Ishikawa (cell line): Measurements from ENCODE around the gene NOD1.

Source experiments
- CEBPB ChIP-seq: IDR thresholded peaks from 2 replicates; pipeline ENCODE4 v1.6.1; 2012
- CREB1 ChIP-seq: IDR thresholded peaks from 2 replicates; pipeline ENCODE4 v1.6.1; 2012; ENCODE audit warnings: low read depth
- EGR1 ChIP-seq: IDR thresholded peaks from 2 replicates; pipeline ENCODE4 v1.6.1; 2012
- EP300 ChIP-seq: IDR thresholded peaks from 2 replicates; pipeline ENCODE4 v1.6.1; 2012; ENCODE audit warnings: borderline replicate concordance
- FOXM1 ChIP-seq: IDR thresholded peaks from 2 replicates; pipeline ENCODE4 v1.6.1; 2012; ENCODE audit warnings: low read depth, borderline replicate concordance
- MAX ChIP-seq: IDR thresholded peaks from 2 replicates; pipeline ENCODE4 v1.6.1; 2012
- NFIC ChIP-seq: IDR thresholded peaks from 2 replicates; pipeline ENCODE4 v1.6.1; 2012
- RAD21 ChIP-seq: IDR thresholded peaks from 2 replicates; pipeline ENCODE4 v1.6.1; 2012; ENCODE audit warnings: low read depth
- REST ChIP-seq: IDR thresholded peaks from 2 replicates; pipeline ENCODE4 v1.6.1; 2012; ENCODE audit warnings: low read depth, mild to moderate bottlenecking
- TAF1 ChIP-seq: IDR thresholded peaks from 2 replicates; pipeline ENCODE4 v1.6.1; 2012; ENCODE audit warnings: low read depth, mild to moderate bottlenecking
- TCF12 ChIP-seq: IDR thresholded peaks from 2 replicates; pipeline ENCODE4 v1.6.1; 2012; ENCODE audit warnings: low read depth
- TEAD4 ChIP-seq: IDR thresholded peaks from 2 replicates; pipeline ENCODE4 v1.6.1; 2012
- USF1 ChIP-seq: IDR thresholded peaks from 2 replicates; pipeline ENCODE4 v1.6.1; 2012
- YY1 ChIP-seq: IDR thresholded peaks from 2 replicates; pipeline ENCODE4 v1.6.1; 2012; ENCODE audit warnings: low read depth
- ZBTB7A ChIP-seq: IDR thresholded peaks from 2 replicates; pipeline ENCODE4 v1.6.1; 2012; ENCODE audit warnings: low read depth

Gene NOD1

GRCh38 chr7:30430276-30430675 is 48.3 kb downstream of the NOD1 start:
- TF ChIP-seq TEAD4 (no peak), NFIC (no peak), YY1 (no peak), USF1 (no peak), CEBPB (no peak), TAF1 (no peak)

- TF ChIP-seq CREB1 = no peak
Measured at GRCh38 chr7:30429156-30429530, 49.4 kb downstream of the NOD1 start.

- TF ChIP-seq TEAD4 (no peak), USF1 (no peak), EGR1 (no peak), NFIC (no peak), YY1 (no peak), RAD21 (no peak), MAX (no peak), FOXM1 (no peak), REST (no peak), TCF12 (no peak), TAF1 (no peak), CREB1 (no peak), ZBTB7A (no peak), CEBPB (no peak), EP300 (no peak)
Measured at GRCh38 chr7:30428246-30429155, 50.1 kb downstream of the NOD1 start.

GRCh38 chr7:30427296-30428070 is 51.1 kb downstream of the NOD1 start:
- TF ChIP-seq NFIC = no peak
- no peak for TF ChIP-seq TCF12
- no peak for TF ChIP-seq CREB1
- TF ChIP-seq FOXM1 = no peak
- TF ChIP-seq TEAD4 = no peak
- TF ChIP-seq ZBTB7A = no peak
- no peak for TF ChIP-seq MAX
- TF ChIP-seq EGR1 = no peak
- no peak for TF ChIP-seq YY1
- TF ChIP-seq EP300 = no peak
- no peak for TF ChIP-seq TAF1
- no peak for TF ChIP-seq CEBPB
- no peak for TF ChIP-seq REST
- TF ChIP-seq RAD21 = no peak
- TF ChIP-seq USF1 = no peak

- no peak for TF ChIP-seq REST
- no peak for TF ChIP-seq CEBPB
- no peak for TF ChIP-seq FOXM1
- TF ChIP-seq TAF1 = no peak
- TF ChIP-seq USF1 = no peak
- TF ChIP-seq RAD21 = no peak
- TF ChIP-seq YY1 = no peak
- TF ChIP-seq EGR1 = no peak
- TF ChIP-seq CREB1 = no peak
- no peak for TF ChIP-seq NFIC
- TF ChIP-seq ZBTB7A = no peak
- no peak for TF ChIP-seq EP300
- no peak for TF ChIP-seq TCF12
Measured at GRCh38 chr7:30424506-30424905, 54.1 kb downstream of the NOD1 start.
